ENCODE results near the gene PARK7. TPM values are rescaled to one million over a fixed set of nuclear protein-coding genes. Genes with fewer than 3 reads are reported as not detected.

Gene PARK7
- total RNA-seq: 100 to 1,000 TPM in 3 of 4 donors, 10 to 100 TPM in 1; 91.7 to 176 (median 166) TPM

- Histone ChIP-seq H3K4me3 (peak within 1 kb of the TSS; percentile 81 to 86), H3K4me1 (peaks cover 0 to 5% of the 10 kb centered on the region in 2 donors), H3K27ac (peak within 1 kb of the TSS; percentile 92 to 94), H3K27me3 (no peaks in the 10 kb centered on the region), H3K36me3 (no peaks in the 10 kb centered on the region), H3K9me3 (no peaks in the 10 kb centered on the region)
- intact Hi-C loops (cut with DNase I; ENCODE audit: low total_unique reads): no loop called here
- TF ChIP-seq POLR2A (IDR thresholded peaks at IDR 0.05): peak; percentile 89 to 93
- TF ChIP-seq CTCF (IDR thresholded peaks at IDR 0.05): peak; percentile 37 to 68 (median 63)
- DNase-seq: peak; percentile 99 to 100
Observed at GRCh38 chr1:7961216-7962013, at the start of gene PARK7. TSS of gene PARK7 (plus strand) at chr1:7961711. CDS start at chr1:7962786, 1,075 bp downstream.

DNA sequence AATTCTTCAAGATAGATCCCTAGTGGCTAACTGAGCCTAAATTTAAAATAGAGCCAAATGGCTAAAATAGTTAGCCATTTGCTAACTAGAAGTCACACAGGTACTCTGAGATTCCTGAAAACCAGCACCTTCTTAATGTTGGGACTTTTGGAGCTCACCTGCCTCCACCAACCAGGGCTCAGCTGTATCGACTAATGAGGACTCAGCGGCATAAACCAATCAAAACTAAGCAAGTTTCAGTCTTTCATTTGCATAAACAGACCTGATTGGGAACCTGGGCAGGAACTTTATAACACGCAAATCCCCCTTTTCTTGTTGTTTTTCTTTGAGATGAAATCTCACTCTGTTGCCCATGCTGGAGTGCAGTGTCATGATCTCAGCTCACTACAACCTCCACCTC lies 49.4 kb upstream of the PARK7 start:
- H3K27ac ChIP-seq: no peak overlapping the region
- intact Hi-C loops (cut with DNase I; ENCODE audit: low total_unique reads): no loop called here
- H3K4me3 ChIP-seq: no peak overlapping the region
- no peaks in the 10 kb centered on the region for H3K27me3 ChIP-seq
- no peak for DNase-seq
- H3K36me3 ChIP-seq: no peaks in the 10 kb centered on the region
- H3K9me3 ChIP-seq: no peaks in the 10 kb centered on the region
- H3K4me1 ChIP-seq: no peaks in the 10 kb centered on the region
- TF ChIP-seq POLR2A (IDR thresholded peaks at IDR 0.05): no peak
- no peak for TF ChIP-seq CTCF (IDR thresholded peaks at IDR 0.05)

DNA sequence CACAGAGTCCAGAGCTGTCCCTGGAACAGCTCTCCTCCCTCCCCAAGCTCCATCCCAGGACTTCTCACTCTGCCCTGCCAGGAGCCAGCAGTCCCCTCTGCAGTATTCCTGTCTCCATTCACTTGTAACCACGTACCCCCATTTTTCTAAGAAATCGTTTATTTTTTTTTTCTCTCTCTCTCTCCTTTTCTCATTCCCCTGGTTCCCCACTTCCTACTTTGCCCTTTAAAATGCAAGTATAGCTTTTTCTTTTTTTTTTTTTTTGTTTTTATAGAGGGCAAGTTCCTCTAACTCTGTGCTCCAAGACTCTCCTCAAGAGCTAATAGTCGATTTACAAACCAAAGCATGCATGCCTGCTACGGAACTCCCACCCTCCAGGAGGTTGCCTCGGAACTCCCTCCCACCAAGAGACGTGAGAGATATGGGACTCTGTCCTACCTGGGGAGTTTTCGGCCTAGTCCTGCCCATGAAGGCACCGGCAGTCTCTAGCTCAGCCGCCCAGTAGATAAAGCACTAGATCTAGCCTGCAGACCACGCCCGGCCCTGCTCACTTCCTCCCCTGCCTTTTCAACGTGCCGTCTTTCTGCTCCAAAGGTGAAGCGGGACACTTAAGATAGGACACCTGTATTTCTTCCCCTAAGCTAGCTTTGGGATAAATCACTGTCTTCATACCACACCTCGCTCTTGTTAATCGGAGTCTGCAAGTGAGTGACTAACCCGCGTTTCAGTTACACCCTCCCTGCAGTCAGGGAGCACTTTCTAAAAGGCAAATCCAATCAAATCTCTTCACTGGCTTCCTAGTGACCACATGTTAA lies 48.6 kb upstream of the PARK7 start:
- H3K4me1 ChIP-seq: no peaks in the 10 kb centered on the region
- H3K27me3 ChIP-seq: no peaks in the 10 kb centered on the region
- TF ChIP-seq CTCF (IDR thresholded peaks at IDR 0.05): no peak
- no peak for DNase-seq
- no peaks in the 10 kb centered on the region for H3K9me3 ChIP-seq
- H3K27ac ChIP-seq: no peak overlapping the region
- intact Hi-C loops (cut with DNase I; ENCODE audit: low total_unique reads): no loop called here
- H3K36me3 ChIP-seq: no peaks in the 10 kb centered on the region
- H3K4me3 ChIP-seq: no peak overlapping the region

DNA sequence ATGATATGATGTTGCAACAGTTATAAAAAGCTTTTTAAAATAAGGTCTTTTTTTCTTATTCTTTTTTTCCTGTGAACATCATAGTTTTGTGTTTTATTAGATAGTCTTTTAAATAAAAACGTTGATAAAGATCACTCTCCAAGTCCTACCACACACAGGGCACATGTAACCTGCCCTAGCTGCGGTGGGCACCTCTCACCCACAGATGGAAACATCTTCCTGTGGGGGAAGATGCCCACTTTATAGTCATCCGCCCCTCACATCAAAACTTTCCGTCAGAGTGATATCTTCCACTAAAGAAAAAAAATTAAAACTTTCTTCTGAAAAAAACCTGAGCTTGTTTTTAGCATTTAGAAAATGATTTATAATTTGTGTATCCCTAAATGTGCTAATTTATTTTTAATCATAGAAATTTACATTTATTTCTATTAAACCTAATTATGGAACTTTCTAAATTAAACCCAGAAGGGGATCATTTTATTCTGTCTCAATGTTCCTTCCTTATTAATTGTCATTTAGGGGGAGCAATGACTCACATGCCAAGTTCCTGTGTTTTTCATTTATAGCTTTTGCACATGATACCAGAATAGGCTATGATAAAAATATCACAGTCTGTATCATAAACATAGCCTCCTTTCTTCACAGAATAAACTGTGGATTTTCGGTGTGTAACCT lies 45.5 kb upstream of the PARK7 start:
- TF ChIP-seq POLR2A (IDR thresholded peaks at IDR 0.05) (no peak), CTCF (IDR thresholded peaks at IDR 0.05) (no peak)
- H3K4me3 ChIP-seq: no peak overlapping the region
- no peak for DNase-seq
- H3K9me3 ChIP-seq: no peaks in the 10 kb centered on the region
- H3K27me3 ChIP-seq: no peaks in the 10 kb centered on the region
- no peaks in the 10 kb centered on the region for H3K36me3 ChIP-seq
- intact Hi-C loops (cut with DNase I; ENCODE audit: low total_unique reads): no loop called here
- H3K4me1 ChIP-seq: no peaks in the 10 kb centered on the region
- H3K27ac ChIP-seq: no peak overlapping the region

All from uterus (tissue), 4 donors.